SU-DHL-6 (cell line): ENCODE results near the gene HMGCR.
"Not testable (repeated sequence)": the region's sequence is repeated elsewhere in the genome, so short reads cannot be mapped to it uniquely, and the experiment has no call there.

Source experiments
- CTCF ChIP-seq: fragments of 200-600 bp; sonication (generic); IDR thresholded peaks from one replicate; pipeline ENCODE4 v1.5.1; 2017; ENCODE audit warnings: antibody characterized with exemption, mild to moderate bottlenecking, low read length, moderate library complexity; ENCODE audit not compliant: insufficient read depth, poor library complexity, severe bottlenecking
- EZH2phosphoT487 ChIP-seq: fragments of 200-600 bp; sonication (generic), shearing (Covaris generic); conservative IDR thresholded peaks from 2 replicates; pipeline ENCODE4 v1.6.1; 2018; ENCODE audit warnings: mild to moderate bottlenecking, antibody characterized with exemption, low read length, moderate library complexity, mixed read lengths

- TF ChIP-seq CTCF, EZH2phosphoT487: not testable (repeated sequence)
Observed at GRCh38 chr5:75334413-75334812, 2.6 kb upstream of the HMGCR start.
